ENCODE results near the gene SLC27A3.
"Not testable (repeated sequence)": the region's sequence is repeated elsewhere in the genome, so short reads cannot be mapped to it uniquely, and the experiment has no call there.

SLC27A3 gene

DNA sequence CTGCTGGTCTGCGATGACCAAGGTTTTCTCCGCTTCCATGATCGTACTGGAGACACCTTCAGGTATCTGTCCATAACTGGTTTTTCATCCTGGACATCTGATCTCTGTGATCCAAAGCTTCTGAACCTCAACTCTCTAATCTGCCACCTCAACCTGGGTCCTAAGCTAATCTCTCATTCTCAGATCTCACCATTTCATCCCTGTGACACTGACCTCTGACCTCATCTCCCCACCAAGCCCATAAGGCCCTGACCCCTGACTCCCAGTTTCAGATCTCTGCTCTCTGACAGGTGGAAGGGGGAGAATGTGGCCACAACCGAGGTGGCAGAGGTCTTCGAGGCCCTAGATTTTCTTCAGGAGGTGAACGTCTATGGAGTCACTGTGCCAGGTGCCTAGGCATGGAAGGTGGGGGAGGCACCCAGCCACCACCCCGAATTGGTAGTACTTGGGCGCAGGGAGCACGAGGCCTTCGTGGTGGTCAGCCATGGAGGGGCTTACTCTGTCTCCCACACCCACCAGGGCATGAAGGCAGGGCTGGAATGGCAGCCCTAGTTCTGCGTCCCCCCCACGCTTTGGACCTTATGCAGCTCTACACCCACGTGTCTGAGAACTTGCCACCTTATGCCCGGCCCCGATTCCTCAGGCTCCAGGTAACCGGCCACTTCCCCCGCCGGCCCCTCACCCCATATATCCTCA, 3.8 kb downstream of the SLC27A3 start:
- no peak for TF ChIP-seq EZH2phosphoT487 (IDR thresholded peaks at IDR 0.05; ENCODE audit: borderline replicate concordance, low read length)
- Histone ChIP-seq H3K4me1 (ENCODE audit: control insufficient read depth, low read length) (peaks cover 24% of the 10 kb centered on the region), H3K9me3 (ENCODE audit: control insufficient read depth, insufficient read depth, low read length) (no peaks in the 10 kb centered on the region), H3K36me3 (ENCODE audit: control insufficient read depth, low read length) (peaks cover 6% of the 10 kb centered on the region), H3K27ac (ENCODE audit: low read depth, low read length) (no peak overlapping the region), H3K27me3 (ENCODE audit: control insufficient read depth, low read length) (no peaks in the 10 kb centered on the region), H3K4me3 (ENCODE audit: low read length) (no peak overlapping the region), H3K9me2 (replicated peaks; ENCODE audit: control insufficient read depth, low read length) (no peaks in the 10 kb centered on the region), H3K79me2 (ENCODE audit: control insufficient read depth, low read length) (no peaks in the 10 kb centered on the region), H3K4me2 (ENCODE audit: low read length) (no peak overlapping the region), H3F3A (ENCODE audit: control insufficient read depth, insufficient read depth) (peaks cover 8% of the 10 kb centered on the region; the same call in 1 of the 2 replicates), H4K20me1 (ENCODE audit: control insufficient read depth, insufficient read depth, low read depth, low read length) (no peaks in the 10 kb centered on the region)

DNA sequence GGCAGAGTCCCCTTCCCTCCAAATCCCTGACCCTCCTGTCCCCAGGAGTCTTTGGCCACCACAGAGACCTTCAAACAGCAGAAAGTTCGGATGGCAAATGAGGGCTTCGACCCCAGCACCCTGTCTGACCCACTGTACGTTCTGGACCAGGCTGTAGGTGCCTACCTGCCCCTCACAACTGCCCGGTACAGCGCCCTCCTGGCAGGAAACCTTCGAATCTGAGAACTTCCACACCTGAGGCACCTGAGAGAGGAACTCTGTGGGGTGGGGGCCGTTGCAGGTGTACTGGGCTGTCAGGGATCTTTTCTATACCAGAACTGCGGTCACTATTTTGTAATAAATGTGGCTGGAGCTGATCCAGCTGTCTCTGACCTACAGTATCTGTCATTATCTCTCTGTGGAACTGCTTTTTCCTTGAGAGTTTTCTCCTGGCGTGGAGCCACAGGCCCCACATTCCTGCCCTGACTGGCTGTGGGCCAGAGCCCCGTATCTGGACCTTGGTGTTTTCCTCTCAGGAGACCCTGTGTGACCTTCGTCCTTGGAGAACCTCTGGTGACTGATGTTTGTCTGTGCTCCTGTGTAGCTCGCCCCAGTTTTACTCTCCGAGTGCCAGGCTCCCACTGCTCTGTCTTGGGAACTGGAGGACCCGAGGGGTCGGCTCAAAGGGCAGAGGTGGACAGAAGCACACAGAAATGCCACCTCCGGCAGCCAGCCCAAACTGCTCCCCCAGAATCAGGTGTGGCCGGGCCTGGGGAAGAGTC, 4.8 kb downstream of the SLC27A3 start:
- H4K20me1 ChIP-seq (ENCODE audit: control insufficient read depth, insufficient read depth, low read depth, low read length) = no peaks in the 10 kb centered on the region
- no peak for TF ChIP-seq EZH2phosphoT487 (IDR thresholded peaks at IDR 0.05; ENCODE audit: borderline replicate concordance, low read length)
- TF ChIP-seq, protein P1, sequence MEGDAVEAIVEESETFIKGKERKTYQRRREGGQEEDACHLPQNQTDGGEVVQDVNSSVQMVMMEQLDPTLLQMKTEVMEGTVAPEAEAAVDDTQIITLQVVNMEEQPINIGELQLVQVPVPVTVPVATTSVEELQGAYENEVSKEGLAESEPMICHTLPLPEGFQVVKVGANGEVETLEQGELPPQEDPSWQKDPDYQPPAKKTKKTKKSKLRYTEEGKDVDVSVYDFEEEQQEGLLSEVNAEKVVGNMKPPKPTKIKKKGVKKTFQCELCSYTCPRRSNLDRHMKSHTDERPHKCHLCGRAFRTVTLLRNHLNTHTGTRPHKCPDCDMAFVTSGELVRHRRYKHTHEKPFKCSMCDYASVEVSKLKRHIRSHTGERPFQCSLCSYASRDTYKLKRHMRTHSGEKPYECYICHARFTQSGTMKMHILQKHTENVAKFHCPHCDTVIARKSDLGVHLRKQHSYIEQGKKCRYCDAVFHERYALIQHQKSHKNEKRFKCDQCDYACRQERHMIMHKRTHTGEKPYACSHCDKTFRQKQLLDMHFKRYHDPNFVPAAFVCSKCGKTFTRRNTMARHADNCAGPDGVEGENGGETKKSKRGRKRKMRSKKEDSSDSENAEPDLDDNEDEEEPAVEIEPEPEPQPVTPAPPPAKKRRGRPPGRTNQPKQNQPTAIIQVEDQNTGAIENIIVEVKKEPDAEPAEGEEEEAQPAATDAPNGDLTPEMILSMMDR (IDR thresholded peaks at IDR 0.05; ENCODE audit: low read depth, low read length, poor library complexity, severe bottlenecking) = no peak
- H3K9me2 ChIP-seq (replicated peaks; ENCODE audit: control insufficient read depth, low read length) = no peaks in the 10 kb centered on the region
- no peaks in the 10 kb centered on the region for H3K36me3 ChIP-seq (ENCODE audit: control insufficient read depth, low read length)
- H3K4me3 ChIP-seq (ENCODE audit: low read length) = no peak overlapping the region
- H3K27ac ChIP-seq (ENCODE audit: low read depth, low read length) = no peak overlapping the region
- no peaks in the 10 kb centered on the region for H3K9me3 ChIP-seq (ENCODE audit: control insufficient read depth, insufficient read depth, low read length)
- H3K4me2 ChIP-seq (ENCODE audit: low read length) = no peak overlapping the region
- no peaks in the 10 kb centered on the region for H3K27me3 ChIP-seq (ENCODE audit: control insufficient read depth, low read length)
- H3K4me1 ChIP-seq (ENCODE audit: control insufficient read depth, low read length) = peaks cover 23% of the 10 kb centered on the region
- H3F3A ChIP-seq (ENCODE audit: control insufficient read depth, insufficient read depth) = no peaks in the 10 kb centered on the region
- no peaks in the 10 kb centered on the region for H3K79me2 ChIP-seq (ENCODE audit: control insufficient read depth, low read length)

DNA sequence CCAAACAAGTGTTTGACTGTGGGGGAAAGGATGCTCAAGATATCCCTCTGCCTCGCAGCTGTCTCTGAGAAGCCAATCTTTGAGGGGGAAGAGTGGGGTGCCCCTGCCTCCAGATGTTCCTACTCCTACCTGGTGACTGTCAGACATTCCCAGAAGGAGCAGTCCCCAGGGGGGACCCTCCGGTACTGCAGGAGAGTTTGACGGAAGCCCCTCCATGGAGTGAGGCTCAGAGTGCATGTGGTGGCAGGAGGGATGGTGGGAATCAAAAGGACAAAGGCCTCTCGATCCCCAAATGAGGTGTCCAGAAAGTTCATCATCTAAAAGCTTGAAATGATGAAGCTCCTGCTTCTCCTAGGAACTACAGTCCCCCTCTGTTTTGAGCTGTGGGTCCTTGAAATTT, 5.3 kb downstream of the SLC27A3 start:
- Histone ChIP-seq H3K9me3 (ENCODE audit: control insufficient read depth, insufficient read depth, low read length) (no peaks in the 10 kb centered on the region), H3K27ac (ENCODE audit: low read depth, low read length) (no peak overlapping the region), H3K9me2 (replicated peaks; ENCODE audit: control insufficient read depth, low read length) (no peaks in the 10 kb centered on the region), H3F3A (ENCODE audit: control insufficient read depth, insufficient read depth) (peaks cover 5% of the 10 kb centered on the region; the same call in 1 of the 2 replicates), H3K36me3 (ENCODE audit: control insufficient read depth, low read length) (no peaks in the 10 kb centered on the region), H3K27me3 (ENCODE audit: control insufficient read depth, low read length) (no peaks in the 10 kb centered on the region), H3K79me2 (ENCODE audit: control insufficient read depth, low read length) (no peaks in the 10 kb centered on the region), H4K20me1 (ENCODE audit: control insufficient read depth, insufficient read depth, low read depth, low read length) (no peaks in the 10 kb centered on the region), H3K4me2 (ENCODE audit: low read length) (no peak overlapping the region), H3K4me1 (ENCODE audit: control insufficient read depth, low read length) (peaks cover 23% of the 10 kb centered on the region), H3K4me3 (ENCODE audit: low read length) (no peak overlapping the region)
- TF ChIP-seq EZH2phosphoT487 (IDR thresholded peaks at IDR 0.05; ENCODE audit: borderline replicate concordance, low read length) = no peak
- TF ChIP-seq, protein P1 (IDR thresholded peaks at IDR 0.05; ENCODE audit: low read depth, low read length, poor library complexity, severe bottlenecking) = no peak

DNA sequence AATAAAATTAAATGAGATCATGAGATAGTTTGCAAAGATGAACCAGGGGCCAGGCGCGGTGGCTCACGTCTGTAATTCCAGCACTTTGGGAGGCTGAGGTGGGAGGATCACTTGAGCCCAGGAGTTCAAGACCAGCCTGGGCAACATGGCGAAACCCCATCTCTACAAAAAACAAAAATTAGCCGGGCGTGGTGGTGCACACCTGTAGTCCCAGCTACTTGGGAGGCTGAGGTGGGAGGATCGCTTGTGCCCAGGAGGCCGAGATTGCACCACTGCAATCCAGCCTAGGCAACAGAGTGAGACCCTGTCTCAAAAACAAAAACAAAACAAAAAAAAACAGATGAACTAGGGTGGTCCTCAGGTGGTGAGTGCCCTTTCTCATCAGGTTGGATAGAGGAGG, 7.4 kb downstream of the SLC27A3 start:
- peaks cover 16% of the 10 kb centered on the region for H3K4me1 ChIP-seq (ENCODE audit: control insufficient read depth, low read length)
- not testable (repeated sequence) for H3K9me2 ChIP-seq (replicated peaks; ENCODE audit: control insufficient read depth, low read length); H3K9me3 ChIP-seq (ENCODE audit: control insufficient read depth, insufficient read depth, low read length); H4K20me1 ChIP-seq (ENCODE audit: control insufficient read depth, insufficient read depth, low read depth, low read length); H3K36me3 ChIP-seq (ENCODE audit: control insufficient read depth, low read length); H3K27me3 ChIP-seq (ENCODE audit: control insufficient read depth, low read length); H3K79me2 ChIP-seq (ENCODE audit: control insufficient read depth, low read length); H3F3A ChIP-seq (ENCODE audit: control insufficient read depth, insufficient read depth)
- H3K27ac ChIP-seq (ENCODE audit: low read depth, low read length) = 0 out of 2 replicates have a peak overlapping the region, but pooled peaks have one; percentile 53
- peak overlapping the region; percentile 66 for H3K4me2 ChIP-seq (ENCODE audit: low read length)
- peak overlapping the region; percentile 74 for H3K4me3 ChIP-seq (ENCODE audit: low read length)
